H9 (cell line): Measurements from ENCODE around the gene CNGB1. TPM values are rescaled to one million over a fixed set of nuclear protein-coding genes. Genes with fewer than 3 reads are reported as not detected.

Experiments
- DNase-seq: peaks from one replicate; pipeline ENCODE4 v3.0.0-alpha.2; 2017
- H2AFZ ChIP-seq: one replicate; pipeline ENCODE4 v1.6.1; 2013; ENCODE audit warnings: mild to moderate bottlenecking, low read length, control low read depth, moderate library complexity
- H2AK5ac ChIP-seq: 2 replicates; pipeline ENCODE4 v1.6.1; 2013; ENCODE audit warnings: low read length, control low read depth, mixed read lengths; ENCODE audit not compliant: insufficient read length
- H2BK120ac ChIP-seq: one replicate; pipeline ENCODE4 v1.6.1; 2013; ENCODE audit warnings: low read depth, mild to moderate bottlenecking, low read length, control low read depth, inconsistent platforms; ENCODE audit not compliant: poor library complexity, severe bottlenecking
- H2BK12ac ChIP-seq: 2 replicates; pipeline ENCODE4 v1.6.1; 2013; ENCODE audit warnings: low read length, control low read depth, mixed read lengths, low read depth; ENCODE audit not compliant: insufficient read length
- H2BK15ac ChIP-seq: 2 replicates; pipeline ENCODE4 v1.6.1; 2013; ENCODE audit warnings: low read depth, low read length, control low read depth
- H2BK20ac ChIP-seq: one replicate; pipeline ENCODE4 v1.6.1; 2013; ENCODE audit warnings: low read depth, mild to moderate bottlenecking, low read length, control low read depth, inconsistent platforms; ENCODE audit not compliant: poor library complexity, severe bottlenecking
- H2BK5ac ChIP-seq: 2 replicates; pipeline ENCODE4 v1.6.1; 2013; ENCODE audit warnings: low read length, control low read depth, mixed read lengths; ENCODE audit not compliant: insufficient read length
- H3K14ac ChIP-seq: 2 replicates; pipeline ENCODE4 v1.6.1; 2013; ENCODE audit warnings: low read length, control low read depth; ENCODE audit not compliant: insufficient read depth
- H3K18ac ChIP-seq: 2 replicates; pipeline ENCODE4 v1.6.1; 2013; ENCODE audit warnings: low read depth, mild to moderate bottlenecking, mixed read lengths, low read length, control low read depth; ENCODE audit not compliant: insufficient read length
- H3K23ac ChIP-seq: 2 replicates; pipeline ENCODE4 v1.6.1; 2013; ENCODE audit warnings: low read length, control low read depth, mixed read lengths, low read depth; ENCODE audit not compliant: insufficient read length
- H3K23me2 ChIP-seq: 2 replicates; pipeline ENCODE4 v1.6.1; 2013; ENCODE audit warnings: low read depth, mild to moderate bottlenecking, mixed read lengths, low read length, control low read depth; ENCODE audit not compliant: insufficient read length, poor library complexity, severe bottlenecking
- H3K27ac ChIP-seq: 2 replicates; pipeline ENCODE4 v1.5.1; 2013; ENCODE audit warnings: low read length, control low read depth, mixed read lengths, low read depth; ENCODE audit not compliant: insufficient read length
- H3K27me3 ChIP-seq: 2 replicates; pipeline ENCODE4 v1.6.1; 2013; ENCODE audit warnings: low read length, control low read depth, inconsistent platforms; ENCODE audit not compliant: insufficient read depth
- H3K4ac ChIP-seq: 2 replicates; pipeline ENCODE4 v1.6.1; 2013; ENCODE audit warnings: low read depth, mild to moderate bottlenecking, control low read depth, inconsistent platforms, low read length, moderate library complexity
- H3K4me1 ChIP-seq: 2 replicates; pipeline ENCODE4 v1.6.1; 2013; ENCODE audit warnings: low read length, control low read depth, inconsistent platforms; ENCODE audit not compliant: insufficient read depth
- H3K4me2 ChIP-seq: 2 replicates; pipeline ENCODE4 v1.6.1; 2013; ENCODE audit warnings: low read length, control low read depth, mixed read lengths; ENCODE audit not compliant: insufficient read length, insufficient read depth
- H3K56ac ChIP-seq: 2 replicates; pipeline ENCODE4 v1.6.1; 2013; ENCODE audit warnings: low read depth, mild to moderate bottlenecking, mixed read lengths, low read length, control low read depth; ENCODE audit not compliant: insufficient read length
- H3K79me1 ChIP-seq: 2 replicates; pipeline ENCODE4 v1.6.1; 2013; ENCODE audit warnings: low read depth, mild to moderate bottlenecking, moderate library complexity, low read length, control low read depth, inconsistent platforms; ENCODE audit not compliant: insufficient read depth, poor library complexity, severe bottlenecking
- H3K79me2 ChIP-seq: 2 replicates; pipeline ENCODE4 v1.6.1; 2013; ENCODE audit warnings: low read length, control low read depth, inconsistent platforms; ENCODE audit not compliant: insufficient read depth
- H3K9ac ChIP-seq: 2 replicates; pipeline ENCODE4 v1.6.1; 2013; ENCODE audit warnings: low read length, control low read depth, mixed read lengths; ENCODE audit not compliant: insufficient read length; ENCODE audit errors: extremely low read depth
- H3K9me3 ChIP-seq: one replicate; pipeline ENCODE4 v1.6.1; 2013; ENCODE audit warnings: low read depth, low read length, inconsistent platforms; ENCODE audit not compliant: control insufficient read depth
- H3T11ph ChIP-seq: one replicate; pipeline ENCODE4 v1.6.1; 2013; ENCODE audit warnings: mild to moderate bottlenecking, low read length, control low read depth, inconsistent platforms
- H4K20me1 ChIP-seq: one replicate; pipeline ENCODE4 v1.6.1; 2013; ENCODE audit not compliant: control insufficient read depth, insufficient read length, insufficient read depth
- H4K5ac ChIP-seq: 2 replicates; pipeline ENCODE4 v1.6.1; 2013; ENCODE audit warnings: low read depth, mild to moderate bottlenecking, mixed read lengths, low read length, control low read depth; ENCODE audit not compliant: insufficient read length
- H4K8ac ChIP-seq: replicated peaks from 2 replicates; pipeline ENCODE4 v1.6.1; 2013; ENCODE audit warnings: low read length, control low read depth, mixed read lengths, low read depth; ENCODE audit not compliant: insufficient read length
- H4K91ac ChIP-seq: 2 replicates; pipeline ENCODE4 v1.6.1; 2013; ENCODE audit warnings: low read depth, mild to moderate bottlenecking, moderate library complexity, mixed read lengths, low read length, control low read depth; ENCODE audit not compliant: insufficient read length
- H3K27ac Mint-ChIP-seq, 3 experiments: 2 replicates in 2 of 3; 3 replicates in 1 of 3; pipeline ENCODE4 v1.8.0; 2020 to 2021; ENCODE audit warnings: mixed read lengths in 3 of 3, mild to moderate bottlenecking in 1 of 3, moderate library complexity in 1 of 3
- H3K27me3 Mint-ChIP-seq: 2 replicates; pipeline ENCODE4 v1.8.0; 2021; ENCODE audit warnings: low read depth, mild to moderate bottlenecking, moderate library complexity, mixed read lengths
- H3K36me3 Mint-ChIP-seq, 3 experiments: 2 replicates in 2 of 3; 3 replicates in 1 of 3; pipeline ENCODE4 v1.8.0; 2020 to 2021; ENCODE audit warnings: low read depth in 3 of 3, mixed read lengths in 3 of 3; ENCODE audit not compliant: insufficient read depth in 1 of 3
- H3K4me1 Mint-ChIP-seq, 2 experiments: 2 replicates each; pipeline ENCODE4 v1.8.0; 2020; ENCODE audit warnings: mixed read lengths in 2 of 2
- H3K4me3 Mint-ChIP-seq, 2 experiments: 2 replicates in 1 of 2; 3 replicates in 1 of 2; pipeline ENCODE4 v1.8.0; 2020 to 2021; ENCODE audit warnings: mild to moderate bottlenecking in 2 of 2, mixed read lengths in 2 of 2, moderate library complexity in 1 of 2
- H3K9me3 Mint-ChIP-seq, 2 experiments: 2 replicates in 1 of 2; 3 replicates in 1 of 2; pipeline ENCODE4 v1.8.0; 2020; ENCODE audit warnings: mild to moderate bottlenecking in 2 of 2, mixed read lengths in 2 of 2, moderate library complexity in 1 of 2
- WGBS: extraction: QIAGEN DNeasy Blood & Tissue Kit; methylation state at CpG from one replicate; pipeline ENCODE4 v1.1.7; 2013; ENCODE audit warnings: missing lambda C conversion rate, low lambda C conversion rate, mixed read lengths; ENCODE audit not compliant: insufficient read length; ENCODE audit errors: extremely low coverage; 5-methylcytosine and 5-hydroxymethylcytosine counted together
- total RNA-seq: library from RNA; stranded (reverse); gene quantifications from 2 replicates; pipeline ENCODE4 v1.2.1, GENCODE V29; 2021
- TF ChIP-seq, protein P1 (sequence below): fragments of 200-600 bp; sonication (generic); conservative IDR thresholded peaks from 3 replicates; pipeline ENCODE4 v1.8.0; 2021; ENCODE audit warnings: antibody characterized with exemption, mild to moderate bottlenecking

CNGB1 gene
- total RNA-seq, 1 experiment from 2014 or later = not detected

DNA sequence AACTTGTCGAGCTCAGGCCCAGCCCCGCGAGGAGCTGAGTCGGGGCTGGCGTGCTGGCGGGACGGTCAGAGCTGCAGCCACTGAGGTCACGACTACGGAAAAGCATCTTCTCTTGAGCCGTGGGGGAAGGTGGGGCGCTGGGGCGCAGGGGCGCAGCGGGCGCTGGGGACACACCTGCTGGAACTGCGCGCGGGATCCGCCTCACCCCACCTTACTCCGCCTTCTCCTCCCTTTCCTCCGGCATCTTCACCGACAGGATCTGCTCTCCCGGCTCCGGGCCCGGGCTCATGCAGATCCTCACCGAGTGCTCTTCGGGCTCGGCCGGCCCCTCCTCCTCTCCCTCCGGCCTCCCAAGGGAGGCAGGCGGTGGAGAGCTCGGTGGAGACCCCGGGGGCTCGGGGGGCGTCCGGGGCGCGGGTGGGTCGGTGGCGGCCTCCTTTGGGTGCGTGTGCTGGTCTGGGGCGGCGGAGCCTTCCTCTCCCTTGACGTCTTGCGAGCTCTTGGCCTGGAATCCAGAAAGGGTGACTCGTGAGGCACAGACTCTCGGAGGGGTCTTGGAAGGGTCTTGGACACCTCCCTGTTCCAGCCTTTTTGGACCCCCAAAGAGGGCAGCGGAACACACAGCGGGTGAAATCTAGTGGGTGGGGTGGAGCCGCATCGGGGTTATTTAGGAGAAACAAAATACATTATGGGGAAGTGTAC lies 86.8 kb downstream of the CNGB1 start:
- no peak overlapping the region for H2BK20ac ChIP-seq
- H2BK12ac ChIP-seq = peak overlapping the region; percentile 7
- H3K36me3 Mint-ChIP-seq = no peaks in the 10 kb centered on the region
- no peaks in the 10 kb centered on the region for H3K9me3 ChIP-seq
- no peak overlapping the region; a peak in 1 of 7 replicates for H3K27ac Mint-ChIP-seq
- H3K79me2 ChIP-seq = no peaks in the 10 kb centered on the region
- H2BK15ac ChIP-seq = no peak overlapping the region
- H3K56ac ChIP-seq = no peak overlapping the region
- peaks cover 12 to 29% of the 10 kb centered on the region in 2 experiments for H3K4me1 Mint-ChIP-seq
- no peaks in the 10 kb centered on the region for H3K9me3 Mint-ChIP-seq
- H3K18ac ChIP-seq = peak overlapping the region; percentile 67
- H2BK120ac ChIP-seq = no peak overlapping the region
- no peak overlapping the region for H3K27ac ChIP-seq
- no peak overlapping the region for H3T11ph ChIP-seq
- peak overlapping the region in 1 of 2 experiments; percentile 62; a peak in 2 of 5 replicates for H3K4me3 Mint-ChIP-seq
- H3K79me1 ChIP-seq = no peaks in the 10 kb centered on the region
- peak overlapping the region; percentile 55; the same call in 1 of the 2 replicates for H3K14ac ChIP-seq
- TF ChIP-seq, protein P1, sequence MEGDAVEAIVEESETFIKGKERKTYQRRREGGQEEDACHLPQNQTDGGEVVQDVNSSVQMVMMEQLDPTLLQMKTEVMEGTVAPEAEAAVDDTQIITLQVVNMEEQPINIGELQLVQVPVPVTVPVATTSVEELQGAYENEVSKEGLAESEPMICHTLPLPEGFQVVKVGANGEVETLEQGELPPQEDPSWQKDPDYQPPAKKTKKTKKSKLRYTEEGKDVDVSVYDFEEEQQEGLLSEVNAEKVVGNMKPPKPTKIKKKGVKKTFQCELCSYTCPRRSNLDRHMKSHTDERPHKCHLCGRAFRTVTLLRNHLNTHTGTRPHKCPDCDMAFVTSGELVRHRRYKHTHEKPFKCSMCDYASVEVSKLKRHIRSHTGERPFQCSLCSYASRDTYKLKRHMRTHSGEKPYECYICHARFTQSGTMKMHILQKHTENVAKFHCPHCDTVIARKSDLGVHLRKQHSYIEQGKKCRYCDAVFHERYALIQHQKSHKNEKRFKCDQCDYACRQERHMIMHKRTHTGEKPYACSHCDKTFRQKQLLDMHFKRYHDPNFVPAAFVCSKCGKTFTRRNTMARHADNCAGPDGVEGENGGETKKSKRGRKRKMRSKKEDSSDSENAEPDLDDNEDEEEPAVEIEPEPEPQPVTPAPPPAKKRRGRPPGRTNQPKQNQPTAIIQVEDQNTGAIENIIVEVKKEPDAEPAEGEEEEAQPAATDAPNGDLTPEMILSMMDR = no peak
- WGBS = no CpG with 5 or more reads among the region's 51 CpGs
- no peak overlapping the region for H3K4ac ChIP-seq
- H2BK5ac ChIP-seq = no peak overlapping the region
- no peaks in the 10 kb centered on the region; the same call in 1 of the 2 replicates for H3K4me1 ChIP-seq
- DNase-seq = peak; percentile 64
- no peak overlapping the region for H4K5ac ChIP-seq
- no peaks in the 10 kb centered on the region for H4K20me1 ChIP-seq
- peaks cover 2% of the 10 kb centered on the region for H3K23me2 ChIP-seq
- H3K9ac ChIP-seq = no peak overlapping the region
- H3K27me3 ChIP-seq = no peaks in the 10 kb centered on the region
- no peak overlapping the region for H4K91ac ChIP-seq
- no peak overlapping the region for H2AK5ac ChIP-seq
- no peak overlapping the region for H4K8ac ChIP-seq
- H3K4me2 ChIP-seq = peak overlapping the region; percentile 31
- H3K23ac ChIP-seq = no peak overlapping the region
- no peak overlapping the region for H2AFZ ChIP-seq
- H3K27me3 Mint-ChIP-seq = peaks cover 9% of the 10 kb centered on the region
